Globus pallidus (tissue), 1 donor: ENCODE data around the gene PLOD2.
"Not testable (repeated sequence)": the region's sequence is repeated elsewhere in the genome, so short reads cannot be mapped to it uniquely, and the experiment has no call there.

Experiments
- DNase-seq: peaks from one replicate; pipeline ENCODE4 v3.0.0-alpha.2; 2015; ENCODE audit warnings: low spot score

PLOD2 gene

DNA sequence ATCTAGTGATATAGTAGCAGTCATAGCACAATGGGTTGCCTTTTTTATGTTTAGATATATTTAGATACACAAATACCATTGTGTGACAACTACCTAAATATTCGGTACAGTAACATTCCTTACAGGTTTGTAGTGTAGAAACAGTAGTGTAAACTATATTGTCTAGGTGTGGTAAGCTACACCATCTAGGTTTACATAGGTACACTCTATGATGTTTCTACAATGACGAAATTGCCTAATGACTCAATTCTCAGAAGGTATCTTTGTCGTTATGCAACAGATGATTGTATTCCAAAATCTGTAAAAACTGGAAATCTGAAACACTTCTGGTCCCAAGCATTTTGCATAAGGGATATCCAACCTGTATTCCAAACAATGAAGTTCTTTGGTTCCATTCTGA, 24.3 kb downstream of the PLOD2 start:
- no peak for DNase-seq

DNA sequence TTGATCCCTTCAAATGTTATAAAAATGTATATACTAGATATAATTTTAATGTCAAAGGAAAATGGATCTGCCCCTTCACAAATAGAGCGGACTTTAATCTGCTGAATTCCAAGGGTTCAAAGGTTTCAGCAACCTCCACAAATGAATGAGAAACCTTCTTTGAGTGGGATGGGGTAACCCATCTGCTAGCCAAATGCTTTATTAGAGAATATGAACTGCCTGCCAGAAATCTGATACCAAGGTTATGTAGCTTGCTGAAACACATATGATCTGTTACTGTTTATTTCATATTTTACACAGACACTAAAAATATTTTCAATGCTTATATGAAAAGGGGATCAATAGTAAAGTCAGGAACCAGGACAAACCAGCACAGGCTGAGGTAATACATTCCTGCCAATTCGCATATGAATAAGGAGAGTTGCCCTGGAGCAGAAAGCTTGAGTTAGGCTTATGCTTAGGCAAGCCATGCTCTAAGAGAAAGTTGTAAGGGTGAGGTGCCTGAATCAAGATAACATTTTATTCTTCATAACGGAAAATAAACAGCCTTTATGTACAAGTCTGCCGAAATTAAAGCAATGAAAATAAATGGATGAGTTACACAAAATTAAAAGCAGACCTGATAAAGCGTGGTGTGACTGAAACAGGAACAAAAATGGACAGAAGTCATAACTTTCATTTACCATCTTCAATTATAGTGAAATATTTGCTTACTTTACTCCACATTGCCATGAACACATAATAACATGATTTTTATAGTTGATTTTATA, 26.5 kb downstream of the PLOD2 start:
- DNase-seq, result no peak

DNA sequence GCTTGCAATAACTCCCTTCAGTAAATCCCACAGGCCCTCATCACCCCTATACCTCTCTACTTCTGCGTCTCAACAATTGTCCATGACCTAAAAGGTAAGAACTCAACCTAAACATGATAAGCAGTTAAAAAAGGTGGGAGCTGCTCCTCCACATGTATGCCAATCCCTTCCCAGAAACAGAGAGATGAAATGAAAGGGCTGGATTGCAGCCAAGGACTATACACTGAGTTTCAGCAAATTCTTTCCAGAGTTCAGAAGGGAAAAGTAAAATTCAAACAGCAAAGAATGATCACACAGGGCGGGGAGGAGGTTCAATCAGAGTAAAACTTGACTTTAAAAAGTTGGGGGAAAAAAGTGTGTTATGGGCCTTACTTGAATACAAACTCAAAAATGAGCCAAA, 27.5 kb downstream of the PLOD2 start:
- no peak for DNase-seq

DNA sequence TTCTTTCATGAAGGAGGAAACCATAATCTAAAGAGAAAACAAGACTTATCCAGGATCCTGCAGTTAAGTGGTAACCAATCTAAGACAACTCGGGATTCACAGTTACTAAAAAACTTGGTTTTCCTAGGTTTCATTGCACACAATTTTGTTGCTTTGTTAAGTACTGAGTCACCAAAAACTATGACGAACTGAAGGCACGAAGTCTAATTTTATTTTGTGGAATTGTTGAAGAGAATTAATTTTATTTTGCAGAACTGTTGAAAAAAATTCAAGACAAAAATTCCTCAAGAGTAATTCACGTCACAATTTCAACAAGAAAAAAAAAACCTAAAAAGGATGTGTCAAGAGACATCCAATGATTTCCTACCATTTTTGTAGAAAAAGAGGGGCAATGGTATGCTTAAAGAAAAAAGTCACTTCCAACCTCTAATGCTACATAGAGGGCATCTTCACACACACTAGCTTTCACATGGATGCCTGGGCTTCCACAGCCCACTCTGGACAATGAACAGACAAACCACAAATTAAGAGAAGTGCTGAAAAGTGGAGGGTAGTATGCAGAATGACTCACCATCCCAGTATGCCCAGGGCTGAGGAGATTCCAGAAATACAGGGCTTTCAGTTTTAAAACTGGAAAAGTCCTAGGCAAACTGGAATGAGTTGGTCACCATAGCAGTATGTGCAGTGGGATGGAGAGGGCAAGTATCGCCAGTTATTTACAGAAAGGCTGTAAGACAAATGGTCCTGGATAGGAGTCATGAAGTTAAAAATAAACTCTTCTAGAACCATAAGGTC, 29.2 kb downstream of the PLOD2 start:
- DNase-seq, result no peak

DNA sequence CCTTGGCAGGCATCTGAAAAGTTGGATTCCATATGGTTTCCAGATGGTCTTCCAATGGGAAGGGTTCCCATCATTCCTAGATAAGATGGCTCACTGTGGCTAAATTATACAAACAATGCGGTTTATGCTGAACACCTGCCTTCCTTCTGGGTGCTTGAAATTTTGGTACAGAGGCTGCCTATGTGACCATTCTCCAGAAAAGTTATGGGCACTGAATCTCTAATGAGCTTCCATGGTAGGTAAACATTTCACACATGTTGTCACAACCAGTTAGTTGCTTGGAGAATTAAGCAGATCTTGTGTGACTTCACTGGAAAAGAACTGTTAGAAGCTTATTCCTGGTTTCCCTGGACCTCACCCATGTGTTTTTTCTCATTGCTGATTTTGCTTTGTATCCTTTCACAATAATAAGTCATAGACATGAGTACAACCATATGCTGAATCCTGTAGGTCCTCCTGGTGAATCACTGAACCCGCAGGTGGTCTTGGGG, 30.1 kb downstream of the PLOD2 start:
- no peak for DNase-seq

DNA sequence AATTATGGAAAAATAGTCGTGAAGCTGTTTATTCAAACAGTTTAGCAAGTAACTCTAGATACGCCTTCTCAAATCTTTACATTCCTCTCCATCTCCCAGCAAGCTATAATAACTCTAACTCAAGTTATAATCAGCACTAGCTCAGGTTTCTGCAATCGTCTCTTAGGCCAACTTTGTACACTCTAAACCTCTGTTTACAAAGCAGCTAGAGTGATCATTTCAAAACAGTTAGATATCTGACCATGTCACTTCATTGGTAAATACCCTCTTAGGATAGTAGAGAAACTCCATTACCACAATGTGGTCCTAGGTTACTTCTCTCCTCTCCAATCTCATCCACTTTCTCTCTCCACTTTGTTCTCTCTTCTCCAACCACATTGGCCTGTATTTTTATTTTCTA, 31.2 kb downstream of the PLOD2 start:
- DNase-seq, result no peak

DNA sequence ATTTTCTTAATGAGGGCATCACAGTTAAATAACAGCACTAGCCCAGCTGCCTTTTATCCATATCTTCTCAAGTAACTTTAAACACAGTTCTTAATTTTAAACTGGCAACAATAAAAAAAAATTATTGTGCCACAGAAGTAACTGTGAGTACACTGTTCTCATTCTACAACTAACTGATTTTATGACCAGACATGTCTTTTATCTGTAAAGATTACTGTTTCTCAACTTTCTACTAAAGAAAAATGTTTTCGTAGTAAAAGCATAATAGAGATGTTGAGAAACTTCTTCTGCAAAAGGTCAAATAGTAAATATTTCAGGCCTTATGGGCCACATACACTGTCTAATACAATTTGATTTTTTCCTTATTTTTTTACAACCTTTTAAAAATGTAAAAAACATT, 32.0 kb downstream of the PLOD2 start:
- no peak for DNase-seq

DNA sequence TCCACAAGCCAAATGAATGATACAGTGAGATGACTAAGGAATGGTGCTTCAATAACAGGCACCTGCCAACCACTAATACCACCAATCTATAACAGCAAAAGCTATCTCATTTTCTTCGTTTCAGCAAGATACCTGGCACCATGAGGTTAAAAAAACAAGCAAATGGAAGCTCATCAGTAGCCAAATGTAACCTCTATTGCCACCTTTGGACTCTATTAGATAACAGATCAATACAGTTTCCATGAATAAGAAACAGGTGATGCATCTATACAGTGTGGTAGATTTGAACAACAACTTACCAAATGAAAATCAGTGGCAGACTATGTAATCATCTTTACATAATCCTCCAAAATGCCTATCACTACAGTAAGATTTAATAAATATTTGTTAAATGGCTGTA, 32.8 kb downstream of the PLOD2 start:
- DNase-seq, result no peak

DNA sequence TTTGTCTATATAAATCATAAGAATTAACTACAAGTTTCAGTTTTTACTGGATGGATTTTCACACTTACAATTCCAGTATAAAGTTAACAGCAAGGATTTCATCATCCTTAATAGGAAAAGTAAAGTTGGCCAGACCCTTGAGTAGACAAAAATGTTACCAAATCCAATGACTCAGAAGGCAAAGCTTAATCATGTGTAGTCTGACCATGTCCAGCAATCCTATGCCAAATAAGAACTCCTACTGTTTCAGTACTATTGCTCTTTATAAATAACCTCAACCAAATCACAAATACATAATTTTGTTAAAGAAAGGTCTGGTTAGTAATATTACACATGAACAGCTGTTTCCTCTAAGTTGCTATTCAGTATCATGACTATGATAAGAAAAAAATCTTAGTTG, 35.0 kb downstream of the PLOD2 start:
- no peak for DNase-seq

DNA sequence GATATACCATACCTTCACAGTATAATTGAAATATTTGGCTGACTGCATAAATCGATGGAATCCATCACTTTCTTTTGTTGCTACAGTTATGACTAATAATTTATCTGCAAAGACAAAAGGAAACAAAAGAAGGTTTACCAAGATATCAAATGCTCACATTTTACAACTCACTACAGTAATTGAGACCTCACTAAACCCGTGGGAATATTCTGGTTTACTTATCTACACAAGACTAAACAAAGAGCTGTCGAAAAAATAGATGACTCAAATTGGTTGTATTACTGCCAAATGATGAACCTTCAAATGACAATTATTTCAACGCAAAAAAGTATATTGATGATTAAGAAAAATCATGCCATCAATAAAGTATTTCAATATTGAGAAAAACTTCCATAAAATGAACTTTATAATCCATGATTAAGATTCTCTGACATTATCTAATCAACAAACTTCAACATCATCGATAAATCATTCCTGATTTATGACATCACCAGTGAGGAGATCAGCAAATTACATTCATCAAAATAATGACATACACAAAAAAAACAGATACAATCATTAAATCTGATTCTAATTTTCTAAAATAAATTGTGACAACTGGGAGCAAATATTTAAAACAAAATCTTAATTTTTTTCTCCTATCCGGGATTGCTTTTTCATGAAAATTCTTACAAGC, 36.7 kb downstream of the PLOD2 start:
- DNase-seq, result no peak

DNA sequence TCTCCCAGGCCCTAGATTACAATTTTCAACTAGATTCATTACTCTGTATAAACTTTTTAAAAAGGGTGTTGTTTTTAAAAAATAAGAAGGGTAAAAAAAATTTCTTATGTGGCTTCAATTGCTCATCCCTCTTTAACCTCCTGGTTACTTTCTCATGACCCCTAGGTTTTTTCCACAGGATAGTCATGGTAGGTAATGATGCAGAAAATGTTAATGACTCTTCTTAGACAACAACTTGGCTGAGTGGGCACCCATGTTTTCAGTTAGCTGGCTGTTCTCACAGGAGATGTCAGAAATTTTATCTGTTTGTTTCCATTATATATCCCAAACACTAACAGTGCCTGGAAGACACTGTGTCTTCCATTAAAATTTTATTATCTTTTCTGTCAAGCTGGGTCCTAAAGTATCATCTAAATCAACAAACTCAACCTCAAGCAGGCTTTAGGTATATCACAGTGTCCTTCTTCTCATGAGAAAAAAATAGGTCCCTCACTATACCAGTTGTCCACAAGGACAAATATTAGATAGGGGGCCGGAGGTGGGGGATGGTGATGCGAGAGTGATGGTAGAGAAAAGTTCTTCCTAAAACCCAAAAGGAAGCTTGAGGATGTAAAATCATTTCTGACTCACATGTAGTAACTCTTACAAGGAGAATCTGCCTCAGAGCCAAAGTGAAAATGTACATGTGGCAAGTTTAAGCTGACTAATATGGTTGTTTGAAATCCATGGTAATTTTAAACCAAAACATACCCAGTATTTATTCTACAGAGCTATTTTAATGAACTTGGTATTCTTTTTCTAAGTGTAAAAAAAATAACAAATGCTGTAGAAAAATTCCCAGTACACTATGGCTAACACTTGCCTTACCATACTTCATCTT, 43.3 kb downstream of the PLOD2 start:
- no peak for DNase-seq

DNA sequence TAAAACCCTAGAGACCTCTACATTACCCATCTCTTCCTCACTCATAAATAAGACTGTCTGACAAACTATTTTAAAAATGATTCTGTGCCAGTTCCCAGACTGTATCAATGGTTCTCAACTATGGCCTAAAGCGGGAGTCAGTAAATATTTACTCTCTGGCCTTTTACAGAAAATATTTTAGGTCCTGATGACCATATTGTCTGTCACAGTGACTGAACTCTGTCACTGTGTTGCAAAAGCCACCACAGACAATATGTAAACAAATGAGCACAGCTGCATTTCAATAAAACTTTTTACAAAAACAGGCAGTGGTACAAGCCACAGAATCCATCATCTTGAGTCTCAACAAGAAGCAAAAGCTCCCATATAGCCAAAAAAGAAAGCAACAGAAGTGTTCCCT, 45.4 kb downstream of the PLOD2 start:
- DNase-seq, result no peak

DNA sequence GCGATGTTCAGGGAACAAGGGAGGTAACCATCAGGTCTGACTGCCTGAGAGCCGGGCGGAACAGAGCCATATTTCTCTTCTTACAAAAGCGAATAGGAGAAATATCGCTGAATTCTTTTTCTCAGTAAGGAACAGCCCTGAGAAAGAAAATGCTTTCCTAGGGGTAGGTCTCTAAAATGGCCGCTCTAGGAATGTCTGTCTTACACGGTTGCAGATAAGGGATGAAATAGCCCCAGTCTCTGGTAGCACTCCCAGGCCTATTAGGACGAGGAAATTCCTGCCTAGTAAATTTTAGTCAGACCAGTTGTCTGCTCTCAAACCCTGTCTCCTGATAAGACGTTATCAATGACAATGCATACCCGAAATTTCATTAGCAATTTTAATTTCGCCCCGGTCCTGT, 47.2 kb downstream of the PLOD2 start:
- DNase-seq, result not testable (repeated sequence)

DNA sequence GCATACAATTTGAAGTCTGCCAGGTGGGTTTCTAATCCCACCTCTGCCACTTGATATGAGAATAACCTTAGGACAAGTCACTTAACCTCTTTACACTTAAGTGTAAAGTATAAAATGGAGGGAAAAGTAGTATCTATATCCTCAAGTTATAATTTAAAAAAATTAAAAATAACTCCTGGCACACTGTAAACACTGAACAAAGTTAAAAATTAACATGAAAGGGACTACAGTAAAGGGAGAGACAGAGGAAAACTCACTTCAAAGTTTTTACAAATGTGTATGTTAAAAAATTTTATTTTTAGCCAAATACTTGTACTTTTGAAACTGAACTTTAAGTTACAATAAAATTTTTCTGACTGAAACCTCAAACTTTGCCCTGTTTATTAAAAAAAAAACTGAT, 49.6 kb downstream of the PLOD2 start:
- DNase-seq, result no peak

DNA sequence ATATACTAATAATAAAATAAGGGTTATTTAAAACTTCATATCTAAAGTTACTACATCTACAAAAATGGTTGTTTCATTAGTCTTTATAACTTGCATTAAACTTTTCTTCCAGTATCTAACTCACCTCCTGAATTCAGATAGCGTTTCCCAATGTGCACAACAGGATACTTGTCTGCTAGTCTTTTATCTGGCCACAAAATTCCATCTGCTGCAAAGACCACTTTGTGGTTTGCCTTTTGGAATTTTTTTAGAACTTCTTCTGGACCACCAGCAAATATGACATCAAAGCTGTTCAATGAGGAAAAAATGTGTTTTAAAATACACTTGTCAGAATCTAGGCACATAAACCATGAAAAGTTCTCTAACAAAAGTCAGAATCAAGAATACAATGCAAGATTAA, 50.8 kb downstream of the PLOD2 start:
- no peak for DNase-seq

DNA sequence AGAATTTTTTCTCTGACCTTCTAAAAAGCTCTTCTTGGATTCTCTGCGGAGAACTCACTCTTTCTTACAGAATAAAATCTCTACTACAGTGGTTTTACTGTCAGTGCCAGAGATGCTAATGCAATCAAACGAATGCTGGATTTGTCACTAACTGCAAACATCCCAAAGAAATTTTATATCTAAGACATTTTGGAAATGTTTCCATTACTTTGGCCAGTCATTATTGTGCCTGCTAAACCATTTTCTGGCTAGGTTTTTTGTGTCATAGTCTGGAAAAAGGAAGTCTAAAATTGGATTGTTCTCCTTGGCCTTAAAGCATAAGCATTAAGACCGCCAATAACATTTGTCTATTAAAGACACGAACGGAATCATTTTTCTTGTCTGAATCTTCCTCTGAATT, 54.0 kb downstream of the PLOD2 start:
- DNase-seq, result no peak

DNA sequence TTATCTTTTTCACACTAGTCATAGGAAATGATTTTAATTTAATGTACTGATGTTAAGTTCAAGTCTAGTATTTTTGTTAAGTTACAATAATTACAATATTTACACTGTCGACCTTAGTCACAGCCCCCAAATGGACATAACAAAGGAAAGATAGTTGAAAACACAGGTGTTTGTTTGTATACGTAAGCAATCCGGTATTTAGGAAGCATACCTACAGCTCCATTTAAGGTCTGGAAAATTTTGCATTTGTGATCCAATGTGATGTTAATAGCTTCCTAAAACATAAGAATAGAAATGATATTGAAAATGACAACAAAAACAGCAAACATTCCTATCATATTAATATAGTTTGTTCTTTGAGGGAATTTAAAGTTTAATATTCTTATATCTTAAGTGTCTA, 56.9 kb downstream of the PLOD2 start:
- no peak for DNase-seq

DNA sequence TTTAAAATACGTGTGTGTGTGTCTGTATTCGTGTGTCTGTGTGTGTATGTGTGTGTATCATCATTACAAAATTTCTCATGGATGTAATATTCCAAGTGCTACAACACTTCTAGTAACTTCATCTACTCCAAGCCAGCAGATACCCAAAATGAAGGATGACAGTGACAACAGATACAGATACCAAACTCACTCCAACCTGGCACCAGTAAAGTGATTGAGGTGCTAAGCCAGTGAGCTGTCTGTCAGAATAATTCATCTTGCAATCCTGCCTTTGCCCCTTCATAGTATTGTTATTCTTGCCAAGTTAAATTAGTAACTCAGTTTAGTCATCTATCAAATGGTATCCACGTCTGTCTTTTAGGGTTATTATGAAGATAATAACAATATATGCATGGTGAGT, 58.1 kb downstream of the PLOD2 start:
- no peak for DNase-seq

DNA sequence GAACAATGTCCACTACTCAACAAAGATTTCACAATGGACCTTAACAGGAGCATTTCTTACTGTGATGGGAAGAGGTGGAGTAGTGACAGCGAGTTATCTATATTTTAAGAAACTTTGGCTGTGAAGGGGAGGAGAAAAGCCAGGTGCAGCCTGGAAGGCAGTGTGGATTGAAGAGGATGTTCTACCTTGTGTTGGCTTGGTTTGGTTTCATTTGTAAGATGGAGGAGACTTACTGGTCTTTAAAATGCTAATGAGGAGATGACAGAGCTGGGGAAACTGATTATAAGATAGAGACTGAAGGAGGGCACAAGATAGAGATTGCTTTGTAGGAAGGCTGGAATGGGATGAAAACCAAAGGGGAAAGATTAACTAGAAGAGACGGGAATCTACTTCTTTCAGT, 59.4 kb downstream of the PLOD2 start:
- DNase-seq, result no peak

DNA sequence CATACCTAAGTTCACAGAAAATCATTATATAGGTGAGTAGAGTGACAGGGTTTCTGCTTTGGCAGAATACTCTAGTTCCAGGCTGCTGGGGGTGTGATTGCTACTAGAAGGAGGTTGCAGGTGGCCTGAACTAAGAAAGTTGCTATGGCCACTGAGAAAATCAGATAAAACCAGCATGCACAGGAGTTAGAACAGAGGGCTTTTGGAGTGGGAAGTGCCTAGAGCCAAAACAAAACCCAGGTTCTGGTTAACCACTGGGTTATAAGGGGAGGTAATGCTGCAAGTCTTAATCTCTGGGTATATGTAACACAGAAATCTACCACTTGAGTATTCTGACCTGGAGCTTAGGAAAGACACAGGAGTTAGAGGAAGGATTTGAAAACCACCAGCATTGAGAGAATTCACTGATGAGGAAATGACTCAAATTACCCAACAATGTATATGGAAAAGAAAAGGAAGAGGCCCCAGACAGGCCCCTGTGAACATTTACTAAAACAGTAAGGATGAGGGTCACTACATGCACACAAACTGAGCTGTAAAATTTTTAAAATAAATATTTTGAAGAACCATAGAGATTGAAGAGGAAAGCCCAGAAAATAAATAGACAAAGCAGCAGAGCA, 60.0 kb downstream of the PLOD2 start:
- DNase-seq, result no peak

DNA sequence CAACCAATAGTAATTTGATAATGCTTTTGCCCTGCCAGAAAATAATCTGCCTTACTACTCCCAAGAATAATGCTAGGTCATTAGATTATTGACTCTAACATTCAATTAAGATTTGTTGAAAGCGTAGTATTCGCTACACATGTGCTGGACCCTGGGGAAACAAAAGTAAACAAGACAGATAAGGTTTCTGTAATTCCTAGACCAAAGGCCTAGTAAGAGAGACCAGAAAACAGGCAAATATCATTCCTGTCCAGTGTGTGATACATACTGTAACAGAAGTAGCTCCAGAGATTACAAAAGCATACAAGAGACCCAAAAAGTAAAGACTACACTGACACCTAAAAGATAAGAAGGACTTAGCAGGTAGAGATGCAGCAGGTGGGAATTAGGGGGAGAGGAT, 60.8 kb downstream of the PLOD2 start:
- DNase-seq, result no peak

DNA sequence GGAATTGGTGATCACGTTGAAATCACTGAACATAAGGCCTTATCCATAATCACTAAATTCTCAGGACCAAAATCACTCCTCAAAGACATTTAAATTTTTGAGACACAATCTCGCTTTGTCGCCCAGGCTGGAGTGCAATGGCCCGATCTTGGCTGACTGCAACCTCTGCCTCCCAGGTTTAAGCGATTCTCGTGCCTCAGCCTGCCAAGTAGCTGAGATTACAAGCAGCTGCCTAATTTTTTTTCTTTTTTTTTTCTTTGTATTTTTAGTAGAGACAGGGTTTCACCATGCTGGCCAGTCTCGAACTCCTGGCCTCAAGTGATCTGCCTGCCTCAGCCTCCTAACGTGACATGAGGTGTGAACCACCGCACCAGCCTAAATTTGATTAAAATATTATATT, 61.7 kb downstream of the PLOD2 start:
- DNase-seq, result no peak
